HT-29 (cell line): ENCODE measurements around the gene TTL. TPM values are rescaled to one million over a fixed set of nuclear protein-coding genes. Genes with fewer than 3 reads are reported as not detected.
A peak's percentile ranks its signal among the peaks of the same experiment; 100 is the strongest.
"Not testable (repeated sequence)": the region's sequence is repeated elsewhere in the genome, so short reads cannot be mapped to it uniquely, and the experiment has no call there.

Experiments
- DNase-seq: peaks from one replicate; pipeline ENCODE4 v3.0.0-alpha.2; 2015; ENCODE audit warnings: low spot score
- total RNA-seq: library from RNA; depleted of rRNA; stranded (reverse); fragments of >200 nt; shearing (Covaris generic); gene quantifications from 2 replicates; pipeline ENCODE4 v1.2.3, GENCODE V29; 2014

Gene TTL
- total RNA-seq, 1 experiment from 2014 or later, result 9.4 TPM

DNA sequence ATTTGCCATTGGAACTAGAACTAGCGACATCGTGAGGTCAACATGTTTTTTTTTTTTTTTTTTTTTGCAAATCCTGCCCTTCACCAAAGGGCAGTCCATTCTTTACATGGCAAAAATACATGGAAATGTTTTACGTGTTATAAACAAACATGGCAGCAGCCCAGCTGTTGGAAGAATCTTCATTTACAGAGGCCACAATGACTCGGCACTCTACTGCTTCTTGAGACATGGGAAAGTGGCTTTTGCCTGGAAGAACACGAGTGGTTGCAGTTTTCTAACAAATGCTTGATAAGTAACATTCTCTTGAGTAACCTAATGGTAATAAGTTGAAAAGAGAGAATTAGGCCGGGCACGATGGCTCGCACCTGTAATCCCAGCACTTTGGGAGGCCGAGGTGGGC, 37.5 kb downstream of the TTL start:
- no peak for DNase-seq

GRCh38 chr2:112520234-112520783, 38.4 kb downstream of the TTL start:
- DNase-seq, result no peak

DNA sequence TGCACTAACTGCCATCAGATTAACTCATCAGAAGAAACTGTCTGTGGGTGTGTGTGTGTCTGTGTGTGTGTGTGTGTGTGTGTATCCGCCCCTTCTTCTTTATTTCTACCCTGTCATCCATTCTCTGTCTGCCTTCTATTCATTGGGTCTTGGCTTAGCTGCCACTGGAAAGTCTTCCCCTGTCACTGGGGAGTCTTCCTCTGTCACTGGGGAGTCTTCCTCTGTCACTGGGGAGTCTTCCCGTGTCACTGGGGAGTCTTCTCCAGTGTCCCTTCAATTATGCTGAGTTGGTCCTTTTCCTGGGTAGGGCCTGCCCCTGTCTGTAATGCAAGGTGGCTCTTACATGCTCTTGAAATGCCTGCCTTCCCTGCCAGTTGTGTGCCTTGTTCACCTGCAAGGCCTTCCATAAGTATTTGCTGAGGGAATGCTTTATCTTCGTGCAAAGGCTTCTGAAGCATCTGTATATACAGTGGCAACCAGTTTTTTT, 41.4 kb downstream of the TTL start:
- DNase-seq, result no peak

GRCh38 chr2:112524276-112524675, 42.3 kb downstream of the TTL start:
- DNase-seq, result not testable (repeated sequence)

GRCh38 chr2:112528541-112528940, 46.6 kb downstream of the TTL start:
- no peak for DNase-seq

GRCh38 chr2:112529757-112530156, 47.8 kb downstream of the TTL start:
- no peak for DNase-seq

DNA sequence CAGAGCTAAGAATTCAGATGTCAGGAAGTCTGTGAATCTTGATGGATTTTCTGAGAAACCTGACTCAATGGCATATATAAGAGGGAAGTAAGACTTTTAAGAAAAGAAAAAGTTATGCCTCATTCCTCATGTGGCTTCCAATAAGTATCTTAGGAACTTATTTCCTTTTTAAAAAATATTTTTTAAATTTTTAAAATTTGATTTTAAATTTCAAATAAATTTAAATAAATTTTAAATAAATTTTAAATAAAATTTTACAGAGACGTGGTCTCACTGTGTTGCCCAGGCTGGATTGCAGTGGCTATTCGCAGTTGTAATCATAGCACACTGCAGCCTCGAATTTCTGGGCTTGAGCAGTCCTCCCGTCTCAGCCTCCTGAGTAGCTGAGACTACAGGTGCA, 48.8 kb downstream of the TTL start:
- DNase-seq, result no peak

GRCh38 chr2:112534826-112535225, 52.9 kb downstream of the TTL start:
- DNase-seq, result no peak

GRCh38 chr2:112536665-112537064, 54.7 kb downstream of the TTL start:
- DNase-seq, result not testable (repeated sequence)

DNA sequence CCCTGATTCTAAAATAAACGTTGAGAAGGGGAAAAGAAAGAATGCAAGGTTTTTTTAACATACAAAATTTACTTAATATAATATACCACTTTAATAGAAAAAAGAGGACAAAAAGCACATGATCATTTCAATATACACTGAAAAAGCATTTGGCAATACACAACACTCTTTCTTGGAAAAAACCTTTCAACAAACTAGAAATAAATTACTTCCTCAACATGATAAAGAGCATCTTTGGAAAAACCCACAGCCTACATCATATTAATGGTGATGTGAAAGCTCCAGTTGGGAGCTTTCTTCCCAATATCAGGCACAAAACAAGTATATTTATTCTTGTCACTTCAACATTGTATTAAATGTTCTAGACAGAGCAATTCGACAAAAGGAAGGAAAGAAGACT, 57.4 kb downstream of the TTL start:
- DNase-seq, result no peak

DNA sequence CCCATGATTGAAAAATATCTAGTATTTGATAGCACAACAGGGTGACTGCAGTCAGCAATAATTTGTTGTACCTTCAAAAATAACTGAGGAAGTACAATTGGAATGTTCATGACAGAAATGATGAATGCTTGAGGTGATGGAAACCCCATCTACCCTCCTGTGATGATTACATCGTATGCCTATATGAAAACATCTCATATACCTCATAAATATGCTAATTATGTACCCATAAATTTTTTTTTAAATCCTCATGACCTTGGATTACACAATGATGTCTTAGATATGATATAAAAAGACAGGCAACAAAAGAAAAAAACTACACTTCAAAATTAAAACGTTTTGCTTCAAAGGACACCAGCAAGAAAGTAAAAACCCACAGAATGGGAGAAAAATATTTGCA, 59.0 kb downstream of the TTL start:
- no peak for DNase-seq

DNA sequence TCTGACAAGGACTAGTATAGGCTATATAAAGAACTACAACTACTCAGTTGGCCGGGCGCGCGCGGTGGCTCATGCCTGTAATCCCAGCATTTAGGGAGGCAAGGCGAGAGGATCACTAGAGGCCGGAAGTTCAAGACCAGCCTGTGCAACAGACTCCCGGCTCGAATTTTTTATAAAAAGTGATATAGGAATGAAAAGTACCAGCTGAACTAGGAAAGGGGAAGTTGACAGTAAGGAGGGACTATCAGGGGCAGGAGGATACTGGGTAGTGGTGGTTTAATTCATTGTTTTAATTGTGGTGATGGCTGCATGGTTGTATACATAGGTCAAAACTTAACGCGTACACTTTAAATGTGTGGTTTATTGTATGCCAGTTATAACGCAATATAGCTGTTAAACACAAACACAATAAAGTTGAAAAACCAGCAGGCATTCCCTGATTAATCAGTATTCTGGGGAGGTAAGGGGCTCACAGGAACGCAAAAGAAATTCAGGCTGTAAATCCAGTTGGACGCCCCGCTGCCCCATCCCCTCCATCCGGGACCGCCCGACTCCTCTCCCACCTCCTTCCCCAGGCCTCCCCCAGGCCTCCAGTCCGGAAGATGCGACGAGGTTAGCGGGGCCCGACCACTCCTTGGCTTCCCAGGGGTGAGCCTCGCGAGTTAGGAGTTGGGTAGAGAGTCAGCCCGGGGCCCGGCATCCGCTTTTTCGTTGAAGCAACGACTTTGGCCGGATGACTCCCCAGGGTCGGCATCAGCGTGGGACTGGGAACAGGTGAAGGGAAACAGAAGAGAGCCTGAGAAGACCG, 59.6 kb downstream of the TTL start:
- DNase-seq, result peak; percentile 5

- DNase-seq, result peak; percentile 90
Observed at GRCh38 chr2:112542123-112542983, 60.4 kb downstream of the TTL start, which contains the start of gene POLR1B. POLR1B (plus strand) TSS chr2:112542465; CDS start chr2:112542495, 30 bp downstream.

GRCh38 chr2:112542984-112543661, 61.2 kb downstream of the TTL start:
- peak; percentile 58 for DNase-seq

- no peak for DNase-seq
Observed at GRCh38 chr2:112547333-112547732, 65.4 kb downstream of the TTL start.

- DNase-seq, result no peak
Observed at GRCh38 chr2:112548980-112549379, 67.0 kb downstream of the TTL start.

- no peak for DNase-seq
Observed at GRCh38 chr2:112566104-112566503, 84.1 kb downstream of the TTL start.

DNA sequence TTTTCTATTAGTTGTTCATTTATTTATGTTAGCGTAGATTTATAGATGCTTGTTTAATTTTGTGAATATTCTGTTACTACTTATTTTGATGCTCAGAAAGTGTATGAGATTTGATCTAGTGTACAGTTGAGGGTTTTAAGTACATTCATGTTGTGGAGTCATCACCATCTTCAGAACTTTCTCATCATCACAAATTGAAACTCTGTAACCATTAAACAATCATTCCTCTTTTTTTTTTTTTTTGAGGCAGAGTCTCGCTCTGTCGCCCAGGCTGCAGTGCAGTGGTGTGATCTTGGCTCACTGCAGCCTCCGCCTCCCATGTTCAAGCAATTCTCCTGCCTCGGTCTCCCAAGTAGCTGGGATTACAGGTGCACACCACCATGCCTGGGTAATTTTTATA, 84.6 kb downstream of the TTL start:
- DNase-seq, result not testable (repeated sequence)

DNA sequence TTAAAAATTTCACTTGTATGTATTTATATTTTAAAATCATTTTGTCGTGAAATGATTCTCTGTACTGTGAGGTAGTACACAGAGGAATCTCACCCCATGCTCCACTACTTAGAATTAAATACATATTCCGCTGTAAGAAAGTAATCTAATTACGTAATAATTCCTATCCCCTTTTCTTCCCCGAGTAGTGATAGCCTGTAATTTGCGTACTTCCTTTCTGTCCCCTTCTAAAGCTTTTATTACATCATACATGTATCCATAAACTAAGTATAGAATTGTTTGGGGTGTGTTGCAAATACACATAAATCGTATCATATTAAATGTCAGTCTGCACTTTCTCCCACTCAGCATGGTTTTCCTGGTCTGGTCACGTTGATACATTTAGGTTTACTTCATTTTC, 90.0 kb downstream of the TTL start:
- DNase-seq, result no peak

DNA sequence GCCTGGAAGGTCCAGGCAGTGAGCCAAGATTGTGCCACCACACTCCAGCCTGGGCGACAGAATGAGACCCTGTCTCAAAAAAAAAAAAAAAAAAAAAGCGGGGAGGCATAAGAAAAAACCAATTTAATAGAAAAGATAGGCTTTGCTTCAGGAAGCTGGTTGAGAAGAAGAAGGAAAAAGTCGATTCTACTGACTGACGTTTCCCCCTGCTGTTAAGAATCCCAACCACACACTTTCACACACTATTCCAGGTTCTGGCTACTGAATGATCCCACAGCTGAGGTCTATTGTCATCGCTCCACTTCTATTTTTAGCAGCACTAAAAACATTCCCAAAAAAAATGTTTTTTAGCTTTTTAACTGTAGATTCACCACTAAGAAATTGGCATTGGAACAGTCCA, 95.8 kb downstream of the TTL start:
- DNase-seq, result no peak

DNA sequence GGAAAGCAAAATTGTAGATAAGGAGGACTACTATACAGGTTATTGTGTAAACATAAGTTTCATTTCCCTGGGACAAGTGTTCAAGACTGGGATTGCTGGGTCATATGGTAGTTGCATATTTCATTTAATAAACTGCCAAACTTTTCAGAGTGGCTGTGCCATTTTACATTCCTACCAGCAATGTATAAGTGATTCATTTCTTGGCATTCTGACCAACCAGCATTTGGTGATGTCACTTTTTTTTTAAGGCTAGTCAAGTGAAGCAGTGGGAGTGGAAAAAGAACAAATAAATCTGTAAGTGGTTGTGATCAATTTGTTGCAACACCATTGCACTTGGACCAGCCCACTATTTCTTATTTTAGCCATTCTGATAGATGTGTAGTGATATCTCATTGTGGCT, 97.3 kb downstream of the TTL start:
- DNase-seq, result no peak

- no peak for DNase-seq
Observed at GRCh38 chr2:112580084-112580483, 98.1 kb downstream of the TTL start.
